Vagina (tissue), 2 donors: ENCODE measurements around the gene SLC25A48. TPM values are rescaled to one million over a fixed set of nuclear protein-coding genes. Genes with fewer than 3 reads are reported as not detected.

Source experiments
- DNase-seq, 2 donors: peaks; one replicate each; pipeline ENCODE4 v3.0.0-alpha.2; 2017; ENCODE audit errors: extremely low spot score in 2 of 2
- H3K27ac ChIP-seq: fragments of 200-600 bp; sonication (generic); one replicate; pipeline ENCODE4 v1.5.1; 2019
- H3K27me3 ChIP-seq: fragments of 200-600 bp; sonication (generic); one replicate; pipeline ENCODE4 v1.5.1; 2019
- H3K36me3 ChIP-seq, 2 donors: fragments of 200-600 bp; sonication (generic); one replicate each; pipeline ENCODE4 v1.5.1; 2017 to 2019
- H3K4me1 ChIP-seq: fragments of 200-600 bp; sonication (generic); one replicate; pipeline ENCODE4 v1.5.1; 2019
- H3K4me3 ChIP-seq, 2 donors: fragments of 200-600 bp; sonication (generic); 1 replicate in 1 of 2; 2 replicates in 1 of 2; pipeline ENCODE4 v1.5.1; 2016 to 2019
- H3K9me3 ChIP-seq: fragments of 200-600 bp; sonication (generic); one replicate; pipeline ENCODE4 v1.5.1; 2019
- POLR2A ChIP-seq, 2 donors: fragments of 450-650 bp; IDR thresholded peaks; one replicate each; pipeline ENCODE4 v1.6.1; 2017; ENCODE audit warnings: antibody characterized with exemption in 2 of 2, mild to moderate bottlenecking in 2 of 2, moderate library complexity in 2 of 2
- POLR2AphosphoS5 ChIP-seq, 2 donors: sonication (generic); formaldehyde crosslinking; IDR thresholded peaks; one replicate each; pipeline ENCODE4 v1.9.0; 2017; ENCODE audit warnings: antibody characterized with exemption in 2 of 2, mild to moderate bottlenecking in 2 of 2, low read depth in 1 of 2; ENCODE audit not compliant: insufficient read depth in 1 of 2
- intact Hi-C: fragments of 100-400 bp; cut with DNase I; formaldehyde crosslinking; loops from one replicate; pipeline ENCODE4 v1.15.1; 2023
- total RNA-seq: library from RNA; depleted of rRNA; stranded (reverse); fragments of >200 nt; gene quantifications from one replicate; pipeline ENCODE4 v1.2.3, GENCODE V29; 2016
- TF ChIP-seq, protein P1 (sequence below), 3 experiments: fragments of 450-650 bp in 2 of 3; fragments of 200-600 bp in 1 of 3; sonication (generic) in 1 of 3; IDR thresholded peaks; one replicate each; pipeline ENCODE4 v1.5.1; 2017 to 2019; ENCODE audit warnings: antibody characterized with exemption in 3 of 3, mild to moderate bottlenecking in 2 of 3, moderate library complexity in 2 of 3

The SLC25A48 gene
- total RNA-seq, 1 donor from 2014 or later, result 0.49 TPM

DNA sequence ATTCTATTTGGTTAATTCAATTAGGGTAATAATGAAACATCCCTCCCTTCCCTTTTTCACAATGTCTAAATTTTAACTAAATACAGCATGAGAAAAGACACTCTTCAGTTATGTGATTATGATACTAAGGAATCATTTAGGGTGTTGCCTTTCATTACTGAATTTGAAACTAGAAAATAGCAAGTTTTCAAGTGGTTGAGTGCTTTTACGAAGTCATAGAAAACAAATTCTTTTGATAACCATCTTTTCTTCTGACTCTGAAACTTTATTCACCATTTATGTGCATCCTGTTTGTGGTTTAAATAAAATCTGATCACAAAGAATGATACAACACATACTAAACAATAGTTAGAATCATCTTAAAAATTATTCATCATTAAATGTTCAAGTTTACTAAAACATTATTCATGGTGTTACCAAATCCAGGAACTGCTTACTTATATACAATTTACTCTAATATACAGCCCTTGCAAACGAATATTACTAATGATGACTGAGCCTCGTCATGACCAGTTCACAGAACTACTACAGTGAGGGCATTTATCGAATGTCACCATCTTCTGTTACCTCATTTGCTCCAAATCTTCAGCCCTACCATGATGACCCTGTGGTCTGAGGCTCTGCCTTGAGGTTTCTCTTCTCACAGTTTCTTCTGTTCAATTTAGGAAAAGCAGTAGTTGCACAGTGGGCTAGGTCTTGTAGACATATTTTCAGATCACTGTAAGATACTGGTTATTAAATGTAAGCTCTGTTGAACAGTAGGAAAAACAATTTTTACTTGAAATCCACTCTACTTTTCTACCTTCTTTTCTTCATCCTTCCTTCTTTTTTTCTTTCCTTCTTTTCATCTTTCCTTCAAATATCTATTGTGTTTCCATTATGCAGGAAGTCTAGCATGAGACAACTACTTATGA lies 79.5 kb downstream of the SLC25A48 start:
- no peaks in the 10 kb centered on the region for H3K36me3 ChIP-seq
- H3K4me1 ChIP-seq, result no peaks in the 10 kb centered on the region
- no peak overlapping the region for H3K4me3 ChIP-seq
- no peaks in the 10 kb centered on the region for H3K27me3 ChIP-seq
- DNase-seq, result no peak
- intact Hi-C loops, result no loop called here
- no peak overlapping the region for H3K27ac ChIP-seq
- TF ChIP-seq POLR2AphosphoS5 (IDR thresholded peaks at IDR 0.05; ENCODE audit: insufficient read depth in 1 of 2, low read depth in 1 of 2) (no peak), POLR2A (IDR thresholded peaks at IDR 0.05) (no peak)
- TF ChIP-seq, protein P1, sequence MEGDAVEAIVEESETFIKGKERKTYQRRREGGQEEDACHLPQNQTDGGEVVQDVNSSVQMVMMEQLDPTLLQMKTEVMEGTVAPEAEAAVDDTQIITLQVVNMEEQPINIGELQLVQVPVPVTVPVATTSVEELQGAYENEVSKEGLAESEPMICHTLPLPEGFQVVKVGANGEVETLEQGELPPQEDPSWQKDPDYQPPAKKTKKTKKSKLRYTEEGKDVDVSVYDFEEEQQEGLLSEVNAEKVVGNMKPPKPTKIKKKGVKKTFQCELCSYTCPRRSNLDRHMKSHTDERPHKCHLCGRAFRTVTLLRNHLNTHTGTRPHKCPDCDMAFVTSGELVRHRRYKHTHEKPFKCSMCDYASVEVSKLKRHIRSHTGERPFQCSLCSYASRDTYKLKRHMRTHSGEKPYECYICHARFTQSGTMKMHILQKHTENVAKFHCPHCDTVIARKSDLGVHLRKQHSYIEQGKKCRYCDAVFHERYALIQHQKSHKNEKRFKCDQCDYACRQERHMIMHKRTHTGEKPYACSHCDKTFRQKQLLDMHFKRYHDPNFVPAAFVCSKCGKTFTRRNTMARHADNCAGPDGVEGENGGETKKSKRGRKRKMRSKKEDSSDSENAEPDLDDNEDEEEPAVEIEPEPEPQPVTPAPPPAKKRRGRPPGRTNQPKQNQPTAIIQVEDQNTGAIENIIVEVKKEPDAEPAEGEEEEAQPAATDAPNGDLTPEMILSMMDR (IDR thresholded peaks at IDR 0.05), result no peak
- no peaks in the 10 kb centered on the region for H3K9me3 ChIP-seq

DNA sequence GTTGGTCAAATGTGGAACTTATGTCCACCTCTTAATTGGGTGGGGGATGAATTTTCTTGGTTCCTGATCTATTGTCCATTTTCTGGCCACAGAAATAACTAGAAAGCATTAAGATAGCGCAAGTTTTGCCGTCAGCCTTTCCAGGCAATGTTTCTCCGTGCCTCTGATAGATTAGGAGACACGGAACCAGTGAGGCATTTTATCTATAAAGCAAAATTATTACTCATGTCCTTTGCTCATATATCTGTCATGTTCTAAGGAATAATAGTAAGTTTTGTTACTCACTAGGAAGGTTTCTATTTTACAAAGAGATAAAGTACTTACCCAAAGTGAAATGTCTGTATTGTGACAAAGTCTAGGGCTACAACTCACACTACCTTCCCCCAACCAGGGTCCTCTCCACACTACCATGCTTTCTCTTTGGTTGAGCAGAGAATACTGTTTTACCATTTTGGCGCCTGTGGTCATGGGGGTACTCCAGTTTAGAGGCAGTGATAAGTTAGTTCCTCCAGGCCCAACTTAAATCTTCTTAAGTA lies 81.1 kb downstream of the SLC25A48 start:
- DNase-seq, result no peak
- Histone ChIP-seq H3K9me3 (no peaks in the 10 kb centered on the region), H3K4me1 (no peaks in the 10 kb centered on the region), H3K27me3 (no peaks in the 10 kb centered on the region), H3K27ac (no peak overlapping the region), H3K4me3 (no peak overlapping the region), H3K36me3 (no peaks in the 10 kb centered on the region)
- no peak for TF ChIP-seq POLR2A (IDR thresholded peaks at IDR 0.05)
- intact Hi-C loops, result no loop called here

DNA sequence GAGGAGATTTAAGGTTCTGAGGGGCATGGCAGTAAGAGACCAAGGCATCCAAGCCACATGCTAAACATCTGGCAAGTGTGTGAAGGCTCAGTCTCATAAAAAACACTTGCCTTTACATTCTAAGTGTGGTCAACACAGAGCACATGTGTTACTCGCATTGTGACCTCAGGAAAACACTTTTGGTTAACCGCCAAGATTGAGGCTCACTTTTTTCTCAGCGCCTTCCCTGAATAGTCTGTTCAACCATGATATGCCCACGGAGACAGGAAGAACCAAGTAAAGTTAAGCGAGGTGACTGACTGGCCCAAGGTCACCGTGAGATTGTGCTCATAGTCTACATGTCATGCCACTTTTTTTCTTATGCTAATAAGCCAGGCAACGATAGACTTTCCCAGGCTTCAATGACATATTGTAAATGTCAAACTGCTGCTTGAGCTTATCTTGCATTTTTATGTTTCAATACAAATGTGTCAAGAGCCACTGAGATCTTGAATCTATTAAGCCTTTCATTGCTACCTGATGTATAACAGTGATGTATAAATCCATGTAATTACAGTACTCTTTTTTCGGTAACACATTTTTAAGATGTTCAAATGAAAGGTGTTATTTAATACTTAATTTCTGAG lies 82.3 kb downstream of the SLC25A48 start:
- H3K36me3 ChIP-seq, result no peaks in the 10 kb centered on the region
- intact Hi-C loops, result no loop called here
- DNase-seq, result no peak
- no peak overlapping the region for H3K27ac ChIP-seq
- no peaks in the 10 kb centered on the region for H3K9me3 ChIP-seq
- no peaks in the 10 kb centered on the region for H3K27me3 ChIP-seq
- peaks cover 3% of the 10 kb centered on the region for H3K4me1 ChIP-seq
- no peak for TF ChIP-seq POLR2AphosphoS5 (IDR thresholded peaks at IDR 0.05; ENCODE audit: insufficient read depth in 1 of 2, low read depth in 1 of 2)
- TF ChIP-seq POLR2A (IDR thresholded peaks at IDR 0.05), result no peak
- TF ChIP-seq, protein P1 (IDR thresholded peaks at IDR 0.05), result no peak
- no peak overlapping the region for H3K4me3 ChIP-seq

GRCh38 chr5:135920199-135920598 lies 85.7 kb downstream of the SLC25A48 start:
- H3K36me3 ChIP-seq, result no peaks in the 10 kb centered on the region
- no peak for DNase-seq
- no peak overlapping the region for H3K27ac ChIP-seq
- H3K27me3 ChIP-seq, result no peaks in the 10 kb centered on the region
- intact Hi-C loops, result no loop called here
- no peaks in the 10 kb centered on the region for H3K9me3 ChIP-seq
- TF ChIP-seq POLR2A (IDR thresholded peaks at IDR 0.05) (no peak), POLR2AphosphoS5 (IDR thresholded peaks at IDR 0.05; ENCODE audit: insufficient read depth in 1 of 2, low read depth in 1 of 2) (no peak)
- TF ChIP-seq, protein P1 (IDR thresholded peaks at IDR 0.05), result no peak
- peaks cover 5% of the 10 kb centered on the region for H3K4me1 ChIP-seq
- H3K4me3 ChIP-seq, result no peak overlapping the region

DNA sequence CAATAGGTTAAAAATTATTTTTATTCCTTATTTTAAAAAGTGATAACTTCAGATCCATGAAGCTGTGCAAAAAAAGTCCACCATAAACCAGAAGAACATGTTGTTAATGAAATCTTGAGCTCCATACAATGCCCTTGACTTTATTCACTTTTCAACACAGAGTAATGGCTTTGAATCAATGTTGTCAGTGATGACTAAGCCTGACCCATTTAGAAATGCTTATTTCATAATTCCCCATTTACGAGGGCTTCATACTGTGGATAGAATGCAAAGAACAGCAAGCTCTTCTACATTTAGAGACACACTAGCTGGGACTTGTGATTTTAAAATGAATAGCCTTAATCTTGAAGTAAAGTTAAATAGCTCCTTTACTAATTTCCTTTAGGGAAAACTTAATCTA lies 86.9 kb downstream of the SLC25A48 start:
- intact Hi-C loops, result no loop called here
- no peaks in the 10 kb centered on the region for H3K27me3 ChIP-seq
- peaks cover 5% of the 10 kb centered on the region for H3K4me1 ChIP-seq
- TF ChIP-seq POLR2AphosphoS5 (IDR thresholded peaks at IDR 0.05; ENCODE audit: insufficient read depth in 1 of 2, low read depth in 1 of 2) (no peak), POLR2A (IDR thresholded peaks at IDR 0.05) (no peak)
- TF ChIP-seq, protein P1 (IDR thresholded peaks at IDR 0.05), result no peak
- no peak overlapping the region for H3K4me3 ChIP-seq
- no peak for DNase-seq
- no peak overlapping the region for H3K27ac ChIP-seq
- no peaks in the 10 kb centered on the region for H3K36me3 ChIP-seq
- H3K9me3 ChIP-seq, result no peaks in the 10 kb centered on the region
